GM12864 (cell line): Measurements from ENCODE around the gene SNX32.
A peak's percentile ranks its signal among the peaks of the same experiment; 100 is the strongest.

Source experiments
- DNase-seq: peaks from one replicate; pipeline ENCODE4 v3.0.0-alpha.2; 2011; ENCODE audit warnings: low read depth
- H3K4me3 ChIP-seq: 2 replicates; pipeline ENCODE4 v1.5.1; 2011; ENCODE audit warnings: mild to moderate bottlenecking, low read depth, low read length, control low read depth
- CTCF ChIP-seq: IDR thresholded peaks from 2 replicates; pipeline ENCODE4 v1.5.1; 2011; ENCODE audit warnings: low read depth, mild to moderate bottlenecking, moderate library complexity, low read length, control low read depth, inconsistent platforms; ENCODE audit errors: missing control alignments

SNX32 gene

GRCh38 chr11:65899356-65900124 is 65.8 kb downstream of the SNX32 start:
- peak overlapping the region; percentile 56 for H3K4me3 ChIP-seq
- no peak for DNase-seq
- no peak for TF ChIP-seq CTCF

GRCh38 chr11:65900125-65900898 is 66.5 kb downstream of the SNX32 start, which contains the start of gene FOSL1:
FOSL1 (minus strand) TSS chr11:65900388; CDS start chr11:65900339, 49 bp downstream.
- H3K4me3 ChIP-seq = peak within 1 kb of the TSS; percentile 56
- peak; percentile 57 for DNase-seq

GRCh38 chr11:65900899-65901180 is 67.1 kb downstream of the SNX32 start:
- no peak for DNase-seq
- no peak overlapping the region; the same call in 1 of the 2 replicates for H3K4me3 ChIP-seq
- no peak for TF ChIP-seq CTCF

More at GRCh38 chr11:65900125-65900898, 66.5 kb downstream of the SNX32 start, which contains the start of gene FOSL1:
- no peak for TF ChIP-seq CTCF

- TF ChIP-seq CTCF = no peak
- no peak overlapping the region for H3K4me3 ChIP-seq
- DNase-seq = no peak
Measured at GRCh38 chr11:65903068-65903481, 69.3 kb downstream of the SNX32 start.
